SK-N-SH (cell line): ENCODE data around the gene C5orf58.

Source experiments
- TF ChIP-seq, protein P1 (sequence below): fragments of 150-350 bp; IDR thresholded peaks from 2 replicates; pipeline ENCODE4 v1.6.1; 2017; ENCODE audit warnings: antibody characterized with exemption, low read length, low read depth, borderline replicate concordance
- TF ChIP-seq, protein P2 (sequence below): IDR thresholded peaks from 2 replicates; pipeline ENCODE4 v1.6.1; 2012; ENCODE audit warnings: mild to moderate bottlenecking, low read depth, low read length, moderate library complexity

DNA sequence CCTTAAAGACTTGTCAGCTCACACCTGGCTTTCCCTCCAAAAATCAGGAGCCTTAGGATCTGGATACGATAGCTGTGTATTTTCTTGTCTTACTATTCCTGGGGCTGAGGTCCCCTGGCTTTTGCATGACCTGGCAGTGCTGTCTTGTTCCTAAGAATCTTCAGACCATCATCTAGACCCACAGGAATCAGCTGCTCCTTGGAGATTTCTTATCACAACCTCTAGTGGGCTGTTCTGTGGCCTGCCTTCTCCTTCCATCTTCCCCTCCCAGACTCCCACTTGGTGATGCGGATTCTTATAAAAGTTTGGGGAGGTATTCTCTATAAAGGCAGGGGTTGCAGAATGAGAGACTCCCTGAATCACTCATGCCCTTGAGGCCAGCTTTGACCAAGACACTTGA, 43.4 kb downstream of the C5orf58 start:
- TF ChIP-seq, protein P1, sequence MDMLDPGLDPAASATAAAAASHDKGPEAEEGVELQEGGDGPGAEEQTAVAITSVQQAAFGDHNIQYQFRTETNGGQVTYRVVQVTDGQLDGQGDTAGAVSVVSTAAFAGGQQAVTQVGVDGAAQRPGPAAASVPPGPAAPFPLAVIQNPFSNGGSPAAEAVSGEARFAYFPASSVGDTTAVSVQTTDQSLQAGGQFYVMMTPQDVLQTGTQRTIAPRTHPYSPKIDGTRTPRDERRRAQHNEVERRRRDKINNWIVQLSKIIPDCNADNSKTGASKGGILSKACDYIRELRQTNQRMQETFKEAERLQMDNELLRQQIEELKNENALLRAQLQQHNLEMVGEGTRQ = no peak
- TF ChIP-seq, protein P2, sequence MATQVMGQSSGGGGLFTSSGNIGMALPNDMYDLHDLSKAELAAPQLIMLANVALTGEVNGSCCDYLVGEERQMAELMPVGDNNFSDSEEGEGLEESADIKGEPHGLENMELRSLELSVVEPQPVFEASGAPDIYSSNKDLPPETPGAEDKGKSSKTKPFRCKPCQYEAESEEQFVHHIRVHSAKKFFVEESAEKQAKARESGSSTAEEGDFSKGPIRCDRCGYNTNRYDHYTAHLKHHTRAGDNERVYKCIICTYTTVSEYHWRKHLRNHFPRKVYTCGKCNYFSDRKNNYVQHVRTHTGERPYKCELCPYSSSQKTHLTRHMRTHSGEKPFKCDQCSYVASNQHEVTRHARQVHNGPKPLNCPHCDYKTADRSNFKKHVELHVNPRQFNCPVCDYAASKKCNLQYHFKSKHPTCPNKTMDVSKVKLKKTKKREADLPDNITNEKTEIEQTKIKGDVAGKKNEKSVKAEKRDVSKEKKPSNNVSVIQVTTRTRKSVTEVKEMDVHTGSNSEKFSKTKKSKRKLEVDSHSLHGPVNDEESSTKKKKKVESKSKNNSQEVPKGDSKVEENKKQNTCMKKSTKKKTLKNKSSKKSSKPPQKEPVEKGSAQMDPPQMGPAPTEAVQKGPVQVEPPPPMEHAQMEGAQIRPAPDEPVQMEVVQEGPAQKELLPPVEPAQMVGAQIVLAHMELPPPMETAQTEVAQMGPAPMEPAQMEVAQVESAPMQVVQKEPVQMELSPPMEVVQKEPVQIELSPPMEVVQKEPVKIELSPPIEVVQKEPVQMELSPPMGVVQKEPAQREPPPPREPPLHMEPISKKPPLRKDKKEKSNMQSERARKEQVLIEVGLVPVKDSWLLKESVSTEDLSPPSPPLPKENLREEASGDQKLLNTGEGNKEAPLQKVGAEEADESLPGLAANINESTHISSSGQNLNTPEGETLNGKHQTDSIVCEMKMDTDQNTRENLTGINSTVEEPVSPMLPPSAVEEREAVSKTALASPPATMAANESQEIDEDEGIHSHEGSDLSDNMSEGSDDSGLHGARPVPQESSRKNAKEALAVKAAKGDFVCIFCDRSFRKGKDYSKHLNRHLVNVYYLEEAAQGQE = no peak
